OCI-LY1 (cell line): ENCODE results near the gene CNTN3.

Experiments used
- H2AFZ ChIP-seq: fragments of 200-600 bp; sonication (generic), shearing (Covaris generic); 2 replicates; pipeline ENCODE4 v1.6.0; 2014; ENCODE audit warnings: antibody characterized with exemption, mild to moderate bottlenecking, low read length
- H3F3A ChIP-seq: fragments of 200-600 bp; sonication (generic), shearing (Covaris generic); 2 replicates; pipeline ENCODE4 v1.6.0; 2014; ENCODE audit warnings: mild to moderate bottlenecking, antibody characterized with exemption, low read length, moderate library complexity; ENCODE audit not compliant: insufficient read depth
- H3K27ac ChIP-seq: fragments of 200-600 bp; sonication (generic); 2 replicates; pipeline ENCODE4 v1.5.1; 2014; ENCODE audit warnings: low read length, mixed run types, mild to moderate bottlenecking, low read depth; ENCODE audit not compliant: poor library complexity, severe bottlenecking
- H3K27me3 ChIP-seq: fragments of 200-600 bp; sonication (generic); 2 replicates; pipeline ENCODE4 v1.6.0; 2014; ENCODE audit warnings: antibody characterized with exemption, mild to moderate bottlenecking, low read length, moderate library complexity; ENCODE audit not compliant: insufficient read depth
- H3K36me3 ChIP-seq: fragments of 200-600 bp; sonication (generic); 2 replicates; pipeline ENCODE4 v1.6.1; 2014; ENCODE audit warnings: mild to moderate bottlenecking, antibody characterized with exemption, low read length, moderate library complexity, mixed read lengths; ENCODE audit not compliant: insufficient read depth
- H3K4me1 ChIP-seq: fragments of 200-600 bp; sonication (generic); 2 replicates; pipeline ENCODE4 v1.5.1; 2014; ENCODE audit warnings: mild to moderate bottlenecking, low read length, moderate library complexity; ENCODE audit not compliant: insufficient read depth, severe bottlenecking
- H3K4me2 ChIP-seq: fragments of 200-600 bp; sonication (generic), shearing (Covaris generic); 2 replicates; pipeline ENCODE4 v1.6.1; 2014; ENCODE audit warnings: low read length
- H3K4me3 ChIP-seq: fragments of 200-600 bp; sonication (generic); 2 replicates; pipeline ENCODE4 v1.5.1; 2014; ENCODE audit warnings: low read length, low read depth, mild to moderate bottlenecking, mixed read lengths; ENCODE audit not compliant: poor library complexity, severe bottlenecking
- H3K79me2 ChIP-seq: fragments of 200-600 bp; shearing (Covaris generic); 2 replicates; pipeline ENCODE4 v1.6.1; 2016; ENCODE audit warnings: mixed run types, low read length, mixed read lengths; ENCODE audit not compliant: insufficient read depth
- H3K9ac ChIP-seq: fragments of 200-600 bp; sonication (generic), shearing (Covaris generic); 2 replicates; pipeline ENCODE4 v1.6.1; 2014; ENCODE audit warnings: mild to moderate bottlenecking, low read length, mixed read lengths
- H3K9me2 ChIP-seq: fragments of 200-600 bp; sonication (generic), shearing (Covaris generic); 2 replicates; pipeline ENCODE4 v1.6.1; 2014; ENCODE audit warnings: low read depth, mild to moderate bottlenecking, low read length, mixed read lengths
- H3K9me3 ChIP-seq: fragments of 200-600 bp; shearing (Covaris generic); 2 replicates; pipeline ENCODE4 v1.6.1; 2014; ENCODE audit warnings: low read length, mixed read lengths
- H4K20me1 ChIP-seq: fragments of 200-600 bp; sonication (generic), shearing (Covaris generic); 2 replicates; pipeline ENCODE4 v1.6.0; 2016; ENCODE audit warnings: mild to moderate bottlenecking, low read length; ENCODE audit not compliant: insufficient read depth
- EZH2 ChIP-seq: fragments of 200-600 bp; sonication (generic), shearing (Covaris generic); IDR thresholded peaks from 2 replicates; pipeline ENCODE4 v1.8.0; 2017; ENCODE audit warnings: borderline replicate concordance, mixed run types, mild to moderate bottlenecking, antibody characterized with exemption, low read length, moderate library complexity, mixed read lengths
- TF ChIP-seq, protein P1 (sequence below): fragments of 200-600 bp; sonication (generic), shearing (Covaris generic); IDR thresholded peaks from 2 replicates; pipeline ENCODE4 v1.5.1; 2017; ENCODE audit warnings: mild to moderate bottlenecking, antibody characterized with exemption, low read length, moderate library complexity, mixed read lengths

Gene CNTN3

DNA sequence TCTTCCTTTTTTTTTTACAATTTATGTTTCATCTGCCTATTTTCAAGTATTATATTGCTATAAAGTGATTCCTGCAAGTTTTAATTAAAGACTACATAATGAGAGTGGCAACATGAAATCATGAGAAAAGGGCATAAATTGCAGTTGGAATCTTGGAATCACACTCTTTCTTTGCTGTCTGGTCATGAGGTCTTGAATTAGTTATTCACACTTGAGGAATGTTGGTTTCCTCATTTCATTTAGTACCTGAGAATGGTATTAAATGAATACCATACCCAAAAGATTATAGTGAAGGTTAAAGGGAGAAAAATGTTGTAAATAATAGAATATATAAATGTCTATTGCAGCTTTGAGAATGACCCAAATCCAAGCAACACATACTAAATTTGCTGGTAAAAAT lies 25.8 kb upstream of the CNTN3 start:
- no peak overlapping the region for H3K27ac ChIP-seq
- H3F3A ChIP-seq: no peaks in the 10 kb centered on the region
- H3K36me3 ChIP-seq: no peaks in the 10 kb centered on the region
- no peak overlapping the region for H2AFZ ChIP-seq
- H4K20me1 ChIP-seq: no peaks in the 10 kb centered on the region
- H3K9me2 ChIP-seq: no peaks in the 10 kb centered on the region
- no peaks in the 10 kb centered on the region for H3K9me3 ChIP-seq
- no peak overlapping the region for H3K4me2 ChIP-seq
- H3K79me2 ChIP-seq: no peaks in the 10 kb centered on the region
- H3K9ac ChIP-seq: no peak overlapping the region
- H3K27me3 ChIP-seq: no peaks in the 10 kb centered on the region
- H3K4me3 ChIP-seq: no peak overlapping the region
- no peak for TF ChIP-seq EZH2
- TF ChIP-seq, protein P1, sequence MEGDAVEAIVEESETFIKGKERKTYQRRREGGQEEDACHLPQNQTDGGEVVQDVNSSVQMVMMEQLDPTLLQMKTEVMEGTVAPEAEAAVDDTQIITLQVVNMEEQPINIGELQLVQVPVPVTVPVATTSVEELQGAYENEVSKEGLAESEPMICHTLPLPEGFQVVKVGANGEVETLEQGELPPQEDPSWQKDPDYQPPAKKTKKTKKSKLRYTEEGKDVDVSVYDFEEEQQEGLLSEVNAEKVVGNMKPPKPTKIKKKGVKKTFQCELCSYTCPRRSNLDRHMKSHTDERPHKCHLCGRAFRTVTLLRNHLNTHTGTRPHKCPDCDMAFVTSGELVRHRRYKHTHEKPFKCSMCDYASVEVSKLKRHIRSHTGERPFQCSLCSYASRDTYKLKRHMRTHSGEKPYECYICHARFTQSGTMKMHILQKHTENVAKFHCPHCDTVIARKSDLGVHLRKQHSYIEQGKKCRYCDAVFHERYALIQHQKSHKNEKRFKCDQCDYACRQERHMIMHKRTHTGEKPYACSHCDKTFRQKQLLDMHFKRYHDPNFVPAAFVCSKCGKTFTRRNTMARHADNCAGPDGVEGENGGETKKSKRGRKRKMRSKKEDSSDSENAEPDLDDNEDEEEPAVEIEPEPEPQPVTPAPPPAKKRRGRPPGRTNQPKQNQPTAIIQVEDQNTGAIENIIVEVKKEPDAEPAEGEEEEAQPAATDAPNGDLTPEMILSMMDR: no peak
- H3K4me1 ChIP-seq: no peaks in the 10 kb centered on the region

DNA sequence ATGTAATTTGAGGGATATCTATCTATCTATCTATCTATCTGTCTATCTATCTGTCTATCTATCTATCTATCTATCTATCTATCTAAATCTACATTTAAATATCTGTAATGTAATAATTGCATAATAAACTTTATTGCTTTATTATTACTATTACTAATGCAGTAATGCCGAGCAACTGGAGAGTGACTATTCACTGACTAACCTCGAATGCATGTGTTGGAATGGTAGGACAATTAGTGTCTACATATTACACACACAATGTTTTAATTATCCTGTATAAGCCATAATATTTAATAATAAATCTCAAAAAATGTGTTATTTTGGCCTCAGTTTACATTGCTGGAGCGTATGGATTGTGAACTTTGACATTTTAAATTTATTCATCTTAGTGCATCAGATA lies 25.2 kb upstream of the CNTN3 start:
- TF ChIP-seq EZH2: no peak
- TF ChIP-seq, protein P1: no peak
- no peak overlapping the region for H3K4me2 ChIP-seq
- no peaks in the 10 kb centered on the region for H4K20me1 ChIP-seq
- no peak overlapping the region for H3K9ac ChIP-seq
- H3K27ac ChIP-seq: no peak overlapping the region
- no peak overlapping the region for H2AFZ ChIP-seq
- H3K27me3 ChIP-seq: no peaks in the 10 kb centered on the region
- no peaks in the 10 kb centered on the region for H3K9me2 ChIP-seq
- no peaks in the 10 kb centered on the region for H3K9me3 ChIP-seq
- no peaks in the 10 kb centered on the region for H3F3A ChIP-seq
- no peaks in the 10 kb centered on the region for H3K4me1 ChIP-seq
- H3K36me3 ChIP-seq: no peaks in the 10 kb centered on the region
- H3K79me2 ChIP-seq: no peaks in the 10 kb centered on the region
- H3K4me3 ChIP-seq: no peak overlapping the region

DNA sequence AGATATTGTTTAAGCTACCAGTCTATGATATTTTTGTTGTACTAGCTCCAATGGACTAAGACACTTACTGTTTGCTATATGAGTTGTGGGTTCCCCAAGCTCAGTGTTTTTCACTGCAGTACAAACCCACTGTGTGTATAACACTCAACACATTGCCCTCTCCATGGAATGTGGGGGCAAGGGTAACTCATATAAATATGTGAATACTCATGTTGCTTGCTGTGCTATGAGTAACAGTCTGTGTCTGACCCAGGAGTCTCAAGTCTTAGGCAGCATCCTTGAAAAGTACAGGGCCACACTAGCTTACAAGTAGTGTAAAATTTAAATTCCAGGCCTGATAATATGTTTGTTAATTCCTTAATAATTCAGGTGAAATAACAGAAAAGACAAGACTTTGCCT lies 22.5 kb upstream of the CNTN3 start:
- no peak overlapping the region for H3K4me2 ChIP-seq
- no peaks in the 10 kb centered on the region for H4K20me1 ChIP-seq
- H3K4me3 ChIP-seq: no peak overlapping the region
- H3K27me3 ChIP-seq: no peaks in the 10 kb centered on the region
- H3F3A ChIP-seq: no peaks in the 10 kb centered on the region
- no peak overlapping the region for H3K27ac ChIP-seq
- no peaks in the 10 kb centered on the region for H3K79me2 ChIP-seq
- no peaks in the 10 kb centered on the region for H3K36me3 ChIP-seq
- no peak overlapping the region for H2AFZ ChIP-seq
- no peak for TF ChIP-seq EZH2
- TF ChIP-seq, protein P1: no peak
- no peaks in the 10 kb centered on the region for H3K9me2 ChIP-seq
- H3K9me3 ChIP-seq: no peaks in the 10 kb centered on the region
- no peaks in the 10 kb centered on the region for H3K4me1 ChIP-seq
- H3K9ac ChIP-seq: no peak overlapping the region
